ENCODE measurements around the gene APOL4. TPM values are rescaled to one million over a fixed set of nuclear protein-coding genes. Genes with fewer than 3 reads are reported as not detected.

Gene APOL4
- total RNA-seq, 1 donor = not detected

- no peak for TF ChIP-seq CTCF (IDR thresholded peaks at IDR 0.05; ENCODE audit: insufficient read depth, low read depth, low read length)
- no peak for DNase-seq (ENCODE audit: low read depth)
- H3K4me3 ChIP-seq (ENCODE audit: low read depth, low read length) = no peak overlapping the region
These were observed 2.5 kb downstream of the APOL4 start for GRCh38 chr22:36199001-36199551.

- no peak for TF ChIP-seq CTCF (IDR thresholded peaks at IDR 0.05; ENCODE audit: insufficient read depth, low read depth, low read length)
These were observed 3.1 kb downstream of the APOL4 start for GRCh38 chr22:36198536-36198935.

GRCh38 chr22:36197514-36198146 is 4.0 kb downstream of the APOL4 start:
- no peak for TF ChIP-seq CTCF (IDR thresholded peaks at IDR 0.05; ENCODE audit: insufficient read depth, low read depth, low read length)
- DNase-seq (ENCODE audit: low read depth) = peak; percentile 65
- no peak overlapping the region for H3K4me3 ChIP-seq (ENCODE audit: low read depth, low read length)

More at GRCh38 chr22:36198536-36198935, 3.1 kb downstream of the APOL4 start:
- H3K4me3 ChIP-seq (ENCODE audit: low read depth, low read length) = no peak overlapping the region
- no peak for DNase-seq (ENCODE audit: low read depth)

- peak; percentile 94 for DNase-seq (ENCODE audit: low read depth)
- no peak overlapping the region for H3K4me3 ChIP-seq (ENCODE audit: low read depth, low read length)
- no peak for TF ChIP-seq CTCF (IDR thresholded peaks at IDR 0.05; ENCODE audit: insufficient read depth, low read depth, low read length)
These were observed 4.6 kb downstream of the APOL4 start for GRCh38 chr22:36197065-36197440.

GRCh38 chr22:36196254-36197064 is 5.2 kb downstream of the APOL4 start:
- no peak overlapping the region for H3K4me3 ChIP-seq (ENCODE audit: low read depth, low read length)
- no peak for TF ChIP-seq CTCF (IDR thresholded peaks at IDR 0.05; ENCODE audit: insufficient read depth, low read depth, low read length)
- no peak for DNase-seq (ENCODE audit: low read depth)

GRCh38 chr22:36194971-36195370 is 6.6 kb downstream of the APOL4 start:
- DNase-seq (ENCODE audit: low read depth) = peak; percentile 82
- TF ChIP-seq CTCF (IDR thresholded peaks at IDR 0.05; ENCODE audit: insufficient read depth, low read depth, low read length) = peak; percentile 86
- no peak overlapping the region for H3K4me3 ChIP-seq (ENCODE audit: low read depth, low read length)
